ENCODE measurements around the gene LRRC4C.

LRRC4C gene

DNA sequence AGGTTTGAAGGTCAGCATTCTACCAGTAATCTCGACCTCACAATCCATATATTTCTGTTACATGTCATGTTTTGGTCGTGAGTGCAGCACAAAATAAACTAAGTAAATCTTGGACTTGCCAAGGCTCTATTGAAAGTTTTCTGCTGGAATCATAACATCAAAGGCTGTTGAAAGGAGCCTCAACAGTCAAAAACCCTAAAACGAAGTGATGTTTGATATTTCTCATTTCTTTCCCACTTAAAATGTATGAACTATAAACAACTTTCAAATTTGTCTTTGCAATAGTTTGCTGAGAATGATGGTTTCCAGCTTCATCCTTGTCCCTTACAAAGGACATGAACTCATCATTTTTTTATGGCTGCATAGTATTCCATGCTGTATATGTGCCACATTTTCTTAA, 1118.5 kb downstream of the LRRC4C start:
- no peak overlapping the region for H3K23ac ChIP-seq (ENCODE audit: low read length in 2 of 2)
- H2BK5ac ChIP-seq (ENCODE audit: low read depth, low read length, poor library complexity, severe bottlenecking), result no peak overlapping the region
- H3K27me3 ChIP-seq (ENCODE audit: control insufficient read depth in 1 of 2, insufficient read depth in 1 of 2, low read length in 2 of 2), result no peaks in the 10 kb centered on the region
- H3K9me3 ChIP-seq (ENCODE audit: control insufficient read depth, low read length), result peaks cover 14% of the 10 kb centered on the region
- 76% methylated on average over 2 of the region's 3 CpGs for WGBS
- no peak overlapping the region for H4K91ac ChIP-seq (ENCODE audit: low read length)
- no peak overlapping the region for H3K4me3 ChIP-seq (ENCODE audit: insufficient read depth in 1 of 2, low read depth in 1 of 2, low read length in 2 of 2)
- H3K14ac ChIP-seq (ENCODE audit: low read length in 2 of 2), result no peak overlapping the region
- no peak overlapping the region for H3K27ac ChIP-seq (ENCODE audit: low read length, poor library complexity, severe bottlenecking)
- no peak overlapping the region for H2BK120ac ChIP-seq (ENCODE audit: low read depth, low read length)
- no peak overlapping the region for H2BK15ac ChIP-seq (ENCODE audit: low read depth, poor library complexity, severe bottlenecking)
- no peak for DNase-seq
- no peak overlapping the region for H4K8ac ChIP-seq (ENCODE audit: low read length)
- no peak overlapping the region for H3K4ac ChIP-seq (ENCODE audit: low read depth in 1 of 2, low read length in 2 of 2)
- H2BK12ac ChIP-seq (ENCODE audit: low read length in 2 of 2), result no peak overlapping the region
- no peaks in the 10 kb centered on the region for H3K4me1 ChIP-seq (ENCODE audit: control insufficient read depth, insufficient read depth, low read depth, low read length)
- H3K4me2 ChIP-seq (ENCODE audit: low read length, poor library complexity, severe bottlenecking), result no peak overlapping the region
- no peak overlapping the region for H3K9ac ChIP-seq (ENCODE audit: low read length)
- no peak overlapping the region for H3K18ac ChIP-seq (ENCODE audit: low read depth in 1 of 2, low read length in 2 of 2)
- H3K79me1 ChIP-seq (replicated peaks; ENCODE audit: low read length, poor library complexity, severe bottlenecking), result no peaks in the 10 kb centered on the region
- no peak overlapping the region for H2AFZ ChIP-seq (ENCODE audit: low read depth, low read length)
- H3K36me3 ChIP-seq (ENCODE audit: control insufficient read depth in 1 of 2, insufficient read depth in 2 of 2, low read depth in 1 of 2, low read length in 2 of 2), result no peaks in the 10 kb centered on the region
- H2AK5ac ChIP-seq (ENCODE audit: low read length, severe bottlenecking), result no peak overlapping the region

DNA sequence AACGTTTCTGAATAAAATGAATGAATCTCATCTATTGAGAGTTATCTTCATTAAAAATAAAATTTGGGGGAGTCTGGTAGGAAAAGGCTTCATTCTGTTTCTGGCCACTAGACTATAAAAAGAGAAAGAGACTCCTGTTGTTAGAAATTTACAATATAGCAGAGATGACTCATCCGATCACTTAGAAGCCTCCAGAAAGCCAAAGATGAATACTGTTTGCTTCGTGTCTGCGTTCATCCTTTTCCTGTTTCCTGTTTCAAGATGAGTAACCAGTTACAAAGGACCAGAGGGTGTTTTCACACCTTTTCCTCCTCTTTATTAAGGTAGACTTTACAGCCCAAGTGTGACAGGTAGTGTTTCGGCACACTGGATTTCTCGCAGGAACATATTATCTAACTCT, 1120.7 kb downstream of the LRRC4C start:
- H2AK5ac ChIP-seq (ENCODE audit: low read length, severe bottlenecking), result no peak overlapping the region
- no peaks in the 10 kb centered on the region for H3K27me3 ChIP-seq (ENCODE audit: control insufficient read depth in 1 of 2, insufficient read depth in 1 of 2, low read length in 2 of 2)
- H3K9me3 ChIP-seq (ENCODE audit: control insufficient read depth, low read length), result peaks cover 3% of the 10 kb centered on the region
- H2BK120ac ChIP-seq (ENCODE audit: low read depth, low read length), result peak overlapping the region; percentile 19
- peak overlapping the region in 1 of 2 experiments; percentile 27 for H3K4me3 ChIP-seq (ENCODE audit: insufficient read depth in 1 of 2, low read depth in 1 of 2, low read length in 2 of 2)
- no peak overlapping the region for H3K4me2 ChIP-seq (ENCODE audit: low read length, poor library complexity, severe bottlenecking)
- H3K79me1 ChIP-seq (replicated peaks; ENCODE audit: low read length, poor library complexity, severe bottlenecking), result no peaks in the 10 kb centered on the region
- no peaks in the 10 kb centered on the region for H3K36me3 ChIP-seq (ENCODE audit: control insufficient read depth in 1 of 2, insufficient read depth in 2 of 2, low read depth in 1 of 2, low read length in 2 of 2)
- 26% methylated on average over 3 of the region's 6 CpGs for WGBS
- peak; percentile 70 for DNase-seq
- no peak overlapping the region for H2BK5ac ChIP-seq (ENCODE audit: low read depth, low read length, poor library complexity, severe bottlenecking)
- no peak overlapping the region for H3K27ac ChIP-seq (ENCODE audit: low read length, poor library complexity, severe bottlenecking)
- H4K91ac ChIP-seq (ENCODE audit: low read length), result no peak overlapping the region
- H2BK15ac ChIP-seq (ENCODE audit: low read depth, poor library complexity, severe bottlenecking), result no peak overlapping the region
- H3K9ac ChIP-seq (ENCODE audit: low read length), result peak overlapping the region; percentile 50
- peak overlapping the region in 1 of 2 experiments; percentile 64 for H3K4ac ChIP-seq (ENCODE audit: low read depth in 1 of 2, low read length in 2 of 2)
- no peak overlapping the region for H2BK12ac ChIP-seq (ENCODE audit: low read length in 2 of 2)
- H2AFZ ChIP-seq (ENCODE audit: low read depth, low read length), result no peak overlapping the region
- H3K4me1 ChIP-seq (ENCODE audit: control insufficient read depth, insufficient read depth, low read depth, low read length), result no peaks in the 10 kb centered on the region
- no peak overlapping the region for H3K14ac ChIP-seq (ENCODE audit: low read length in 2 of 2)
- H3K18ac ChIP-seq (ENCODE audit: low read depth in 1 of 2, low read length in 2 of 2), result peak overlapping the region in 1 of 2 experiments; percentile 62
- no peak overlapping the region for H3K23ac ChIP-seq (ENCODE audit: low read length in 2 of 2)
- H4K8ac ChIP-seq (ENCODE audit: low read length), result no peak overlapping the region

DNA sequence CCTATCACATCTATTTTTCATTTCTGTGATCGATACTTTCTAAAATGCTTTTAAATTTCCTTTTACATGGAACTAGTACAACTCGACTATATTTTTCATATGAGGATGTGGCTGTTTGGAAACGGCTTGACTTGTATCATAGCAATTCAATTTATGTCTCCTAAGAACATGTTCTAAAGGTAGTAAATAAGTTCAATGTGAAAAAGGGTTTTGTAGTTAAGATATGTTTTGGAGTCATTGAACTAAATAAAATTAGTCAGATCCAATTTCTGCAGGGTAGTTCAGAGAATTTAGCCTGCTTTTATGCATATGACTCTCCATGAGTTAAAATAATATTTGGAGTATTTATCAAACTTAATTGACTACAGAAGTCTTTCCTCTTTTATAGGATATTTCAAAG, 1121.4 kb downstream of the LRRC4C start:
- no peak overlapping the region for H3K4ac ChIP-seq (ENCODE audit: low read depth in 1 of 2, low read length in 2 of 2)
- H3K27ac ChIP-seq (ENCODE audit: low read length, poor library complexity, severe bottlenecking), result no peak overlapping the region
- H3K4me2 ChIP-seq (ENCODE audit: low read length, poor library complexity, severe bottlenecking), result no peak overlapping the region
- H3K79me1 ChIP-seq (replicated peaks; ENCODE audit: low read length, poor library complexity, severe bottlenecking), result no peaks in the 10 kb centered on the region
- H3K14ac ChIP-seq (ENCODE audit: low read length in 2 of 2), result no peak overlapping the region
- no peak overlapping the region for H4K8ac ChIP-seq (ENCODE audit: low read length)
- no peak overlapping the region for H2BK5ac ChIP-seq (ENCODE audit: low read depth, low read length, poor library complexity, severe bottlenecking)
- H3K23ac ChIP-seq (ENCODE audit: low read length in 2 of 2), result no peak overlapping the region
- H3K4me3 ChIP-seq (ENCODE audit: insufficient read depth in 1 of 2, low read depth in 1 of 2, low read length in 2 of 2), result no peak overlapping the region
- H3K27me3 ChIP-seq (ENCODE audit: control insufficient read depth in 1 of 2, insufficient read depth in 1 of 2, low read length in 2 of 2), result no peaks in the 10 kb centered on the region
- DNase-seq, result no peak
- H2BK15ac ChIP-seq (ENCODE audit: low read depth, poor library complexity, severe bottlenecking), result no peak overlapping the region
- WGBS, result no CpG with 5 or more reads among the region's 3 CpGs
- no peak overlapping the region for H2AFZ ChIP-seq (ENCODE audit: low read depth, low read length)
- no peaks in the 10 kb centered on the region for H3K9me3 ChIP-seq (ENCODE audit: control insufficient read depth, low read length)
- no peaks in the 10 kb centered on the region for H3K36me3 ChIP-seq (ENCODE audit: control insufficient read depth in 1 of 2, insufficient read depth in 2 of 2, low read depth in 1 of 2, low read length in 2 of 2)
- H2BK12ac ChIP-seq (ENCODE audit: low read length in 2 of 2), result no peak overlapping the region
- H3K9ac ChIP-seq (ENCODE audit: low read length), result peak overlapping the region; percentile 50
- no peak overlapping the region for H3K18ac ChIP-seq (ENCODE audit: low read depth in 1 of 2, low read length in 2 of 2)
- no peak overlapping the region for H2AK5ac ChIP-seq (ENCODE audit: low read length, severe bottlenecking)
- no peak overlapping the region for H2BK120ac ChIP-seq (ENCODE audit: low read depth, low read length)
- no peaks in the 10 kb centered on the region for H3K4me1 ChIP-seq (ENCODE audit: control insufficient read depth, insufficient read depth, low read depth, low read length)
- H4K91ac ChIP-seq (ENCODE audit: low read length), result no peak overlapping the region

DNA sequence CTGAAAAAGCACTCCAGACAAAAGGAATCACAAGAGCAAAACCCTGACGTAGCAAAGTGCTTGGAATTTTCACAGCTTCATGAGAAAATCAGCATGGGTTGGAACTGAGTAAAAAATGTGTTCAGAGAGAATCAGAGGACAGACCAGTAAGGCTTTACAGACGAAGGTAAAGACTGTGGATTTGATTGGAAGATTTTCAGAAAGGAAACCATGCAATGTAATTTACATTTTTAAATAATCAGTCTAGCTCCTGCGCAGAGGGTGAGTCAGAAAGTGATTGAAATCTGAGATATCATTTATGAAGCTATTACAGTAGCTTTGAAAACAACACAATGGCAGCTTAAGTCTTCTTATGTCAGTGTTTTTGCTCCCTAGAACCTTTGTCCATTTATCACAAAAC, 1122.3 kb downstream of the LRRC4C start:
- 64% methylated on average over 3 of the region's 3 CpGs for WGBS
- H2BK15ac ChIP-seq (ENCODE audit: low read depth, poor library complexity, severe bottlenecking), result no peak overlapping the region

More for the DNA sequence above, 1122.3 kb downstream of the LRRC4C start:
- Histone ChIP-seq H4K8ac (ENCODE audit: low read length) (no peak overlapping the region), H3K4me2 (ENCODE audit: low read length, poor library complexity, severe bottlenecking) (no peak overlapping the region), H3K4me1 (ENCODE audit: control insufficient read depth, insufficient read depth, low read depth, low read length) (no peaks in the 10 kb centered on the region), H3K27me3 (ENCODE audit: control insufficient read depth in 1 of 2, insufficient read depth in 1 of 2, low read length in 2 of 2) (no peaks in the 10 kb centered on the region), H3K4ac (ENCODE audit: low read depth in 1 of 2, low read length in 2 of 2) (no peak overlapping the region), H3K4me3 (ENCODE audit: insufficient read depth in 1 of 2, low read depth in 1 of 2, low read length in 2 of 2) (no peak overlapping the region), H3K23ac (ENCODE audit: low read length in 2 of 2) (no peak overlapping the region), H4K91ac (ENCODE audit: low read length) (no peak overlapping the region), H2AK5ac (ENCODE audit: low read length, severe bottlenecking) (no peak overlapping the region), H3K14ac (ENCODE audit: low read length in 2 of 2) (no peak overlapping the region), H2BK12ac (ENCODE audit: low read length in 2 of 2) (no peak overlapping the region), H3K18ac (ENCODE audit: low read depth in 1 of 2, low read length in 2 of 2) (peak overlapping the region in 1 of 2 experiments; percentile 62), H3K9ac (ENCODE audit: low read length) (no peak overlapping the region), H3K9me3 (ENCODE audit: control insufficient read depth, low read length) (no peaks in the 10 kb centered on the region), H2BK120ac (ENCODE audit: low read depth, low read length) (peak overlapping the region; percentile 3), H3K27ac (ENCODE audit: low read length, poor library complexity, severe bottlenecking) (no peak overlapping the region), H3K36me3 (ENCODE audit: control insufficient read depth in 1 of 2, insufficient read depth in 2 of 2, low read depth in 1 of 2, low read length in 2 of 2) (no peaks in the 10 kb centered on the region), H2AFZ (ENCODE audit: low read depth, low read length) (no peak overlapping the region), H2BK5ac (ENCODE audit: low read depth, low read length, poor library complexity, severe bottlenecking) (no peak overlapping the region), H3K79me1 (replicated peaks; ENCODE audit: low read length, poor library complexity, severe bottlenecking) (no peaks in the 10 kb centered on the region)
- peak; percentile 28 for DNase-seq

Data from mesenchymal stem cell (in vitro differentiated cells and primary cell).